ENCODE data around the gene ADA.

- TF ChIP-seq, protein P1, sequence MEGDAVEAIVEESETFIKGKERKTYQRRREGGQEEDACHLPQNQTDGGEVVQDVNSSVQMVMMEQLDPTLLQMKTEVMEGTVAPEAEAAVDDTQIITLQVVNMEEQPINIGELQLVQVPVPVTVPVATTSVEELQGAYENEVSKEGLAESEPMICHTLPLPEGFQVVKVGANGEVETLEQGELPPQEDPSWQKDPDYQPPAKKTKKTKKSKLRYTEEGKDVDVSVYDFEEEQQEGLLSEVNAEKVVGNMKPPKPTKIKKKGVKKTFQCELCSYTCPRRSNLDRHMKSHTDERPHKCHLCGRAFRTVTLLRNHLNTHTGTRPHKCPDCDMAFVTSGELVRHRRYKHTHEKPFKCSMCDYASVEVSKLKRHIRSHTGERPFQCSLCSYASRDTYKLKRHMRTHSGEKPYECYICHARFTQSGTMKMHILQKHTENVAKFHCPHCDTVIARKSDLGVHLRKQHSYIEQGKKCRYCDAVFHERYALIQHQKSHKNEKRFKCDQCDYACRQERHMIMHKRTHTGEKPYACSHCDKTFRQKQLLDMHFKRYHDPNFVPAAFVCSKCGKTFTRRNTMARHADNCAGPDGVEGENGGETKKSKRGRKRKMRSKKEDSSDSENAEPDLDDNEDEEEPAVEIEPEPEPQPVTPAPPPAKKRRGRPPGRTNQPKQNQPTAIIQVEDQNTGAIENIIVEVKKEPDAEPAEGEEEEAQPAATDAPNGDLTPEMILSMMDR (conservative IDR thresholded peaks at IDR 0.05; ENCODE audit: low read depth, low read length) = peak; percentile 33; the same call in 1 of the 2 replicates
- TF ChIP-seq EZH2 (IDR thresholded peaks at IDR 0.05; ENCODE audit: low read length, unreplicated experiment) = no peak
Measured at GRCh38 chr20:44598423-44599305, 52.8 kb downstream of the ADA start.
